ENCODE data around the gene SLC27A5.

DNA sequence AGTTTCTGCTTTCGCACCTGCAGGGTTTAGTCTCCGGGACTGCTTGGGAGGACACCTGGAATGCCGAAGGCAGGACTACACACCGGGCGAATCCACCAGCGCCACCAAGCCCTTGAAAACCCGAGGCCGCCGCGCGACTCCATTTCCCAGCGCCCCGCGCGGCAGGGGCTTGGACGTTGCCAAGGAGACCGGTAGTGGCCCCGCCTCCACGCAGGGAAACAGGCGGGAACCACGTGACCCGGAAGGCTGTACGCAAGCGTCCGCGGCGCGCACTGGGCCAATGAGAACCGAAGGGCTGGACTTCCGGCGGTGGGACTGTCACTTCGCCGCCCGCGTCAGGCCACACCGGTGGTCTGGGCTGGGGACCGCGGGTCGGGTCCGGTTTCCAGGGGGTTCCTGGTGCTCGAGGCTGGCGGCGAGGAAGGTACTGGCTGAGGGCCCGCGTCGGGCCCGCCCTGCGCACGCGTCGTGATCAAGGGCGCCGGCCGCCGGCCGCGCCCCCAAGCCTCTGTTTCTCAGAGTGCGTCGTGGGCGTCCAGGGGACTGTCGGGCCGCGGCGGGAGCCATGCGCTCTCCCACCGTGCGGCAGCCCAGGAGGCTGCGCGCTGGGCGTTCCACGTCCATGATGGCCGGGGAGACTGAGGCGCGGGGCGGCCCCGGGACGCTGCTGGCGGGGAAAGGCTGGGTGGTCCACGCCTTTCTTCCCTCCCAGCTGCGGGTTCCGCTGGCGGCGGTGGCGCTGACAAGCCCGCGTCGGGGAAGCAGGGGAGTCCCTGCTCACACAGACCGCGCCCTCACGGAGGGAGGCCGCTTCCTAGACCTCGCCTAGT is 44.8 kb downstream of the SLC27A5 start, which contains the start of gene ZNF324:
- TF ChIP-seq TRIM24 (IDR thresholded peaks at IDR 0.05): peak in 1 of 2 experiments; percentile 32; a peak in 1 of 4 replicates
- TF ChIP-seq DACH1 (IDR thresholded peaks at IDR 0.05; ENCODE audit: partially characterized antibody): no peak
- no peak for TF ChIP-seq ZNF436 (CRISPR knock-in tag; IDR thresholded peaks at IDR 0.05)
- TF ChIP-seq, protein P1, sequence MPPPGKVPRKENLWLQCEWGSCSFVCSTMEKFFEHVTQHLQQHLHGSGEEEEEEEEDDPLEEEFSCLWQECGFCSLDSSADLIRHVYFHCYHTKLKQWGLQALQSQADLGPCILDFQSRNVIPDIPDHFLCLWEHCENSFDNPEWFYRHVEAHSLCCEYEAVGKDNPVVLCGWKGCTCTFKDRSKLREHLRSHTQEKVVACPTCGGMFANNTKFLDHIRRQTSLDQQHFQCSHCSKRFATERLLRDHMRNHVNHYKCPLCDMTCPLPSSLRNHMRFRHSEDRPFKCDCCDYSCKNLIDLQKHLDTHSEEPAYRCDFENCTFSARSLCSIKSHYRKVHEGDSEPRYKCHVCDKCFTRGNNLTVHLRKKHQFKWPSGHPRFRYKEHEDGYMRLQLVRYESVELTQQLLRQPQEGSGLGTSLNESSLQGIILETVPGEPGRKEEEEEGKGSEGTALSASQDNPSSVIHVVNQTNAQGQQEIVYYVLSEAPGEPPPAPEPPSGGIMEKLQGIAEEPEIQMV (tag; conservative IDR thresholded peaks at IDR 0.05; ENCODE audit: low read depth): peak; percentile 83
- no peak for TF ChIP-seq CEBPB (tag; IDR thresholded peaks at IDR 0.05)
- TF ChIP-seq KDM1A (IDR thresholded peaks at IDR 0.05): no peak
- TF ChIP-seq, protein P2, sequence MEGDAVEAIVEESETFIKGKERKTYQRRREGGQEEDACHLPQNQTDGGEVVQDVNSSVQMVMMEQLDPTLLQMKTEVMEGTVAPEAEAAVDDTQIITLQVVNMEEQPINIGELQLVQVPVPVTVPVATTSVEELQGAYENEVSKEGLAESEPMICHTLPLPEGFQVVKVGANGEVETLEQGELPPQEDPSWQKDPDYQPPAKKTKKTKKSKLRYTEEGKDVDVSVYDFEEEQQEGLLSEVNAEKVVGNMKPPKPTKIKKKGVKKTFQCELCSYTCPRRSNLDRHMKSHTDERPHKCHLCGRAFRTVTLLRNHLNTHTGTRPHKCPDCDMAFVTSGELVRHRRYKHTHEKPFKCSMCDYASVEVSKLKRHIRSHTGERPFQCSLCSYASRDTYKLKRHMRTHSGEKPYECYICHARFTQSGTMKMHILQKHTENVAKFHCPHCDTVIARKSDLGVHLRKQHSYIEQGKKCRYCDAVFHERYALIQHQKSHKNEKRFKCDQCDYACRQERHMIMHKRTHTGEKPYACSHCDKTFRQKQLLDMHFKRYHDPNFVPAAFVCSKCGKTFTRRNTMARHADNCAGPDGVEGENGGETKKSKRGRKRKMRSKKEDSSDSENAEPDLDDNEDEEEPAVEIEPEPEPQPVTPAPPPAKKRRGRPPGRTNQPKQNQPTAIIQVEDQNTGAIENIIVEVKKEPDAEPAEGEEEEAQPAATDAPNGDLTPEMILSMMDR (IDR thresholded peaks at IDR 0.05 in 2 of 3, conservative IDR thresholded peaks at IDR 0.05 in 1 of 3; ENCODE audit: insufficient read depth in 2 of 3, low read depth in 1 of 3, low read length in 3 of 3): peak in 1 of 3 experiments; percentile 21; a peak in 2 of 6 replicates
- TF ChIP-seq ZNF780A (CRISPR knock-in tag; IDR thresholded peaks at IDR 0.05): no peak
- TF ChIP-seq POLR3G (IDR thresholded peaks at IDR 0.05; ENCODE audit: extremely low read depth, insufficient read length, insufficient replicate concordance): no peak

Data from K562 (cell line).